Esophagus muscularis mucosa (tissue), 4 donors: ENCODE measurements around the gene NIT2.

Experiments
- CTCF ChIP-seq, 3 experiments: fragments of 200-600 bp in 2 of 3; fragments of 450-650 bp in 1 of 3; sonication (generic) in 2 of 3; IDR thresholded peaks; one replicate each; pipeline ENCODE4 v1.5.1; 2017 to 2019; ENCODE audit warnings: antibody characterized with exemption in 3 of 3, mild to moderate bottlenecking in 2 of 3, moderate library complexity in 1 of 3
- EP300 ChIP-seq: sonication (generic); formaldehyde crosslinking; IDR thresholded peaks from one replicate; pipeline ENCODE4 v1.6.1; 2017; ENCODE audit warnings: antibody characterized with exemption
- POLR2AphosphoS5 ChIP-seq, 2 donors: sonication (generic); formaldehyde crosslinking; IDR thresholded peaks; one replicate each; pipeline ENCODE4 v1.6.1; 2017; ENCODE audit warnings: antibody characterized with exemption in 2 of 2

- no peak for TF ChIP-seq CTCF (IDR thresholded peaks at IDR 0.05)
- TF ChIP-seq POLR2AphosphoS5 (IDR thresholded peaks at IDR 0.05), result peak; percentile 59 to 69
- TF ChIP-seq EP300, result no peak
Observed at GRCh38 chr3:100334488-100335351, at the start of gene NIT2.
